ENCODE results near the gene DYNC2H1. TPM values are rescaled to one million over a fixed set of nuclear protein-coding genes. Genes with fewer than 3 reads are reported as not detected.

The DYNC2H1 gene
- polyA plus RNA-seq, 2 donors: 4.5 to 6.0 TPM

DNA sequence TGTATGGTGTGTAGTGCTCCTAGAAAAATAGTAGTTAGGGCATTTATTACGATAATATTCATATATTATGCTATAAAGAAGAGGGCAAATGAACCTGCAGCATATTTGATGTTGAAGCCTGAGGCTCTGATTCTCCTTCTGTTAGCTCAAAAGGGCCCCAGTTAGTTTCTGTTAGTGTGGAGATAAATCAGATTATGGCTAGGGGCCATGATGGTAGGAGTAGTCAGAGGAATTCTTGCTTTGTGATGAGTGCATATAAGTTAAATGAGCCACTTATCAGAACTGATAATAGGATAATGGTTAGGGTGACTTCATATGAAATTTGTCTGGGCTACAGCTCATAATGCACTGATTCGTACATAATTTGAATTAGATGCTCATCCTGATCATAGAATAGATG is 298.4 kb downstream of the DYNC2H1 start:
- no peaks in the 10 kb centered on the region for H3K9me3 ChIP-seq (ENCODE audit: control insufficient read depth in 2 of 2, insufficient read depth in 1 of 2, low read depth in 1 of 2, low read length in 1 of 2)
- H3K36me3 ChIP-seq (ENCODE audit: control insufficient read depth in 2 of 2, insufficient read depth in 2 of 2, low read length in 1 of 2): no peaks in the 10 kb centered on the region
- H3K4me1 ChIP-seq (ENCODE audit: control insufficient read depth in 2 of 2, insufficient read depth in 2 of 2, low read length in 1 of 2): no peaks in the 10 kb centered on the region
- no peaks in the 10 kb centered on the region for H3K27me3 ChIP-seq (ENCODE audit: control insufficient read depth in 1 of 2, insufficient read depth in 2 of 2, low read length in 2 of 2)
- H3K4me3 ChIP-seq (ENCODE audit: low read depth in 1 of 2, low read length in 2 of 2): no peak overlapping the region
- WGBS, 2 donors: 90 to 94% methylated on average over 2 of the region's 2 CpGs
- no peak overlapping the region for H3K27ac ChIP-seq (ENCODE audit: low read depth in 2 of 2, low read length in 1 of 2)

DNA sequence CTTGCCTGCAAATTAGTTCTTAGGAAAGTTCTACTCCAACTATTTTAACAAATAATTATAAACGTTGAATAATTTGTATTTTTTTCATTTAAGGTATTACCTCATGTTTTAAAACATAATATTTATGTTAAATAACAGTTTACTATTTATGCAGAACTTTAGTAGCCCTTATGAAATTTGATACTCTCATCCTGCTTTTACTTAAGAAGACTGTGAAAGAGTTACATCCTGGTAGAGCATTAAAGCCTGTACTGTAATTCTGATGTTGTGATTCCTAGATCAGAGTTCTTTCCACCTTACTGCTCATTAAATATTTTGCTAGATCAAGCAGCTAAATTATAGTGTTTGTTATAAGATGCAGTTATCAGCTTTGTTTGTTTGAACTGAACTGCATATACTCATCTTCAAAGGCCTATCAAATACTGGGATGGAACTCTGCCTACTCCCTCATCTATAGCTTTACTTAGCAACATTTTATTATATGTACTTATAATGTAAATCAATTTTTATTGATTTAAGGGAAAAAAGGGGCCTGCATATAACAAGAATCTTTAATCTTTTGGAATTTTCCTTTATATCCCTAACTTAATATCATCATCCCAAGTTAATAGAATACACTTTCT is 304.2 kb downstream of the DYNC2H1 start:
- Histone ChIP-seq H3K9me3 (ENCODE audit: control insufficient read depth in 2 of 2, insufficient read depth in 1 of 2, low read depth in 1 of 2, low read length in 1 of 2) (no peaks in the 10 kb centered on the region), H3K4me1 (ENCODE audit: control insufficient read depth in 2 of 2, insufficient read depth in 2 of 2, low read length in 1 of 2) (no peaks in the 10 kb centered on the region), H3K27ac (ENCODE audit: low read depth in 2 of 2, low read length in 1 of 2) (no peak overlapping the region), H3K27me3 (ENCODE audit: control insufficient read depth in 1 of 2, insufficient read depth in 2 of 2, low read length in 2 of 2) (no peaks in the 10 kb centered on the region), H3K4me3 (ENCODE audit: low read depth in 1 of 2, low read length in 2 of 2) (no peak overlapping the region), H3K36me3 (ENCODE audit: control insufficient read depth in 2 of 2, insufficient read depth in 2 of 2, low read length in 1 of 2) (no peaks in the 10 kb centered on the region)
- WGBS, 2 donors: 62 to 77% methylated on average over 1 of the region's 1 CpG

DNA sequence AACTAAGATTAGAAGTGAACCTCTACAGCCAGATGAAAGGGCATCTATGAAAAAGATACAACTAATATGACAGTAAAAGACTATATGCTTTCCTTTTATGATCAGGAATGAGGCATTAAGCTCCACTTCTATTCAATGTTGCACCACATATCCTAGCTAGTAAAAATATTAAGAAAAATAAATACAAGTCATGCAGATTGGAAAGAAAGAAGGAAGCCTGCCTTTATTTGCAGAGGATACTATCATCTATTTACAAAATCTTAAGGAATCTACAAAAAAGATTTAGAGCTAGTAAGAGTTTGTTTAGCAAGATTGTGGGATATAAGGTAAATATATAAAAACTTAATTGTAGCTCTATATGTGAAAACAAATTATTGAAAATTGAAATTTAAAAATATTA is 308.8 kb downstream of the DYNC2H1 start:
- Histone ChIP-seq H3K9me3 (ENCODE audit: control insufficient read depth in 2 of 2, insufficient read depth in 1 of 2, low read depth in 1 of 2, low read length in 1 of 2) (peaks cover 0 to 5% of the 10 kb centered on the region in 2 donors), H3K27me3 (ENCODE audit: control insufficient read depth in 1 of 2, insufficient read depth in 2 of 2, low read length in 2 of 2) (no peaks in the 10 kb centered on the region), H3K4me1 (ENCODE audit: control insufficient read depth in 2 of 2, insufficient read depth in 2 of 2, low read length in 1 of 2) (no peaks in the 10 kb centered on the region), H3K4me3 (ENCODE audit: low read depth in 1 of 2, low read length in 2 of 2) (no peak overlapping the region), H3K27ac (ENCODE audit: low read depth in 2 of 2, low read length in 1 of 2) (no peak overlapping the region), H3K36me3 (ENCODE audit: control insufficient read depth in 2 of 2, insufficient read depth in 2 of 2, low read length in 1 of 2) (no peaks in the 10 kb centered on the region)

DNA sequence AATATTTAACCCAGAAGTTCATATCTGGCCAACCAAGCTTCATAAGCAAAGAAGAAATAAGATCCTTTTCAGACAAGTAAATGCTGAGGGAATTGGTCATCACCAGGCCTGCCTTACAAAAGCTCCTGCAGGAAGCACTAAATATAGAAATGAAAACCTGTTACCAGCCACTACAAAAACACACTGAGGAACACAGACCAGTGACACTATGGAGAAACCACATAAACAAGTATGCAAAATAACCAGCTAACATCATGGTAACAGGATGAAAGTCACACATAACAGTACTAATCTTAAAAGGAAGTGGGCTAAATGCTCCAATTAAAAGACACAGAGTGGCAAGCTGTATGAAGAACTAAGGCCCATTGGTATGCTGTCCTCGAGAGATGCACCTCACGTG is 311.4 kb downstream of the DYNC2H1 start:
- 93 to 96% methylated on average over 2 of the region's 2 CpGs for WGBS, 2 donors

DNA sequence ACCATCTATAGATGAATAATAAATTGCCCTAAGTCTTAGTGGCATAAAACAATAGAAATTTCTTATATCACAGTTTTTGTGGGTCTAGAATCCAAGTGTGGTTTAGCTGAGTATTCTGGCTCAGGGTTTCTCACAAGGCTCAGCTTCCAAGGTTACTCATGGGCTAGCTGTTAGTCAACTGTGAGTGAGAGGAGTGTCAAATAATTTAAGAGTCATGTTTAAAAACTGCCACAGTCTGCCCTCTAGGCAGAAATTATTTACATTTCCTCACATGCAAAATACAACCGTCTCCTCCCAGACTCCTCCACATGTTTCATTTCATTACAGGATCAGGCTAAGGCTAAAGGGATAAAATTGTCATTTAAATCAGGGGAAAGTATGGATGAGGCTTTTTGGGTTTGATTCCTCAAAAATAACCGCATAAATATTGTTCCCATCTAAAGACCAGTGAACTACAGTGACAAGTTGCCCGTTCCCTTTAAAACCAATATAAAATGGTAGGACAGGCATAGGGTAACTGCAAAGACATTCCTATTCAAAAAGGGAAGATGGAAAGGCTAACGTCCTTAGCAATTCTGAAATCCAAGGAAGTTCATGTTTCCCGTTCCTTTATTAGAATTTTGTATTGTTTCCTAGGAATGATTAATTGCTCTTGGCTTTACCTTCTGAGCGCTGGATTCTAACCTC is 324.3 kb downstream of the DYNC2H1 start:
- no peaks in the 10 kb centered on the region for H3K9me3 ChIP-seq (ENCODE audit: control insufficient read depth in 2 of 2, insufficient read depth in 1 of 2, low read depth in 1 of 2, low read length in 1 of 2)
- H3K27ac ChIP-seq (ENCODE audit: low read depth in 2 of 2, low read length in 1 of 2): no peak overlapping the region
- H3K27me3 ChIP-seq (ENCODE audit: control insufficient read depth in 1 of 2, insufficient read depth in 2 of 2, low read length in 2 of 2): no peaks in the 10 kb centered on the region
- H3K4me1 ChIP-seq (ENCODE audit: control insufficient read depth in 2 of 2, insufficient read depth in 2 of 2, low read length in 1 of 2): no peaks in the 10 kb centered on the region
- 31 to 50% methylated on average over 6 of the region's 6 CpGs for WGBS, 2 donors
- no peak overlapping the region for H3K4me3 ChIP-seq (ENCODE audit: low read depth in 1 of 2, low read length in 2 of 2)
- no peaks in the 10 kb centered on the region for H3K36me3 ChIP-seq (ENCODE audit: control insufficient read depth in 2 of 2, insufficient read depth in 2 of 2, low read length in 1 of 2)

More for the DNA sequence above, 311.4 kb downstream of the DYNC2H1 start:
- H3K4me3 ChIP-seq (ENCODE audit: low read depth in 1 of 2, low read length in 2 of 2): no peak overlapping the region
- no peak overlapping the region for H3K27ac ChIP-seq (ENCODE audit: low read depth in 2 of 2, low read length in 1 of 2)
- peaks cover 0 to 5% of the 10 kb centered on the region in 2 donors for H3K9me3 ChIP-seq (ENCODE audit: control insufficient read depth in 2 of 2, insufficient read depth in 1 of 2, low read depth in 1 of 2, low read length in 1 of 2)
- no peaks in the 10 kb centered on the region for H3K36me3 ChIP-seq (ENCODE audit: control insufficient read depth in 2 of 2, insufficient read depth in 2 of 2, low read length in 1 of 2)
- H3K4me1 ChIP-seq (ENCODE audit: control insufficient read depth in 2 of 2, insufficient read depth in 2 of 2, low read length in 1 of 2): no peaks in the 10 kb centered on the region
- no peaks in the 10 kb centered on the region for H3K27me3 ChIP-seq (ENCODE audit: control insufficient read depth in 1 of 2, insufficient read depth in 2 of 2, low read length in 2 of 2)

DNA sequence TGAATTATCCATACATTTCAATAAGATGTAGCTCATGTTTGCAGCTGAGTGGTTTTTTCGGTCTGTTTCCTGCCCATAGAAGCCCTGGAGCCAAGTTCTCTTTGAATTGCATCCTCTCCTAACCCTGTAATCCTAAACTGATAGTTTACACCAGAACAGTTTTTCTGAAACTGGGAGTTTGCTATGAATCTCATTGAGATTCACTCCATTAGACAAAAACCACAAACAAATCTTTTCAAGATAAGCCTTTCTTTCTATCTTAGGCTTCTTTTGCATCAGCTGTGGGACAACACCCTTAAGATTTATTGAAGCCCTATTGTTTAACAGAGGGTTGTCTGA is 324.8 kb downstream of the DYNC2H1 start:
- Histone ChIP-seq H3K27me3 (ENCODE audit: control insufficient read depth in 1 of 2, insufficient read depth in 2 of 2, low read length in 2 of 2) (no peaks in the 10 kb centered on the region), H3K9me3 (ENCODE audit: control insufficient read depth in 2 of 2, insufficient read depth in 1 of 2, low read depth in 1 of 2, low read length in 1 of 2) (no peaks in the 10 kb centered on the region), H3K4me3 (ENCODE audit: low read depth in 1 of 2, low read length in 2 of 2) (no peak overlapping the region), H3K36me3 (ENCODE audit: control insufficient read depth in 2 of 2, insufficient read depth in 2 of 2, low read length in 1 of 2) (no peaks in the 10 kb centered on the region), H3K27ac (ENCODE audit: low read depth in 2 of 2, low read length in 1 of 2) (no peak overlapping the region), H3K4me1 (ENCODE audit: control insufficient read depth in 2 of 2, insufficient read depth in 2 of 2, low read length in 1 of 2) (no peaks in the 10 kb centered on the region)
- 0 to 26% methylated on average over 1 of the region's 1 CpG for WGBS, 2 donors

DNA sequence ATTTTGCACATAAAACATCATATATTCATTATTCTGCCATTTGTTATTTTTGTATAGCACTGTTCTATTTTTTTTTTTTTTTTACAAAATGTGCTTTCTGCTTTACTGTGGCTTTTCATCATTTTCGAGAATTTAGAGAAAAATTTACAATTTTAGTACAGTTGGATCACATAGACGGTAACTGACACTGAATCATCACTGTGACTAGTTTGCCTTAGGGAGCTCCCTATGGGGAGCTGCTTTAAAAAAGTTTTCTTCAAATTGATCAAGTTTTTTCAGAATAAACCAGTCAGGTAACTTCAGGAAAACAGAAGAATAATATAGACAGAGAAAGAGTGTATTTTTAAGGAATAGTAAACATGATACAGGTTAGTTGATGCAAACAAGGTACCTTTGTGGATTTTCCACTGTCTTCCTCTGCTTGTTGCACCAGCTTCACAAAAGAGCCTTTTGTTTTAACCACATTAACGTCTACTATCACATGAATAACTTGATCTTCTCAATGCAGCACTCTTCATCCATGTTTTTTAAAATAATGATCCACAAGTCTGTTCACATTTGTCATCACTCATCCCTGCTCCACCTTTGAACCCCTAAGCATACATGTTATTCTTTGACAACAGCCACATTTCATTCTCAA is 327.0 kb downstream of the DYNC2H1 start:
- WGBS, 2 donors: 82 to 83% methylated on average over 3 of the region's 3 CpGs
- Histone ChIP-seq H3K27ac (ENCODE audit: low read depth in 2 of 2, low read length in 1 of 2) (no peak overlapping the region), H3K9me3 (ENCODE audit: control insufficient read depth in 2 of 2, insufficient read depth in 1 of 2, low read depth in 1 of 2, low read length in 1 of 2) (no peaks in the 10 kb centered on the region), H3K36me3 (ENCODE audit: control insufficient read depth in 2 of 2, insufficient read depth in 2 of 2, low read length in 1 of 2) (no peaks in the 10 kb centered on the region), H3K4me1 (ENCODE audit: control insufficient read depth in 2 of 2, insufficient read depth in 2 of 2, low read length in 1 of 2) (no peaks in the 10 kb centered on the region), H3K4me3 (ENCODE audit: low read depth in 1 of 2, low read length in 2 of 2) (no peak overlapping the region), H3K27me3 (ENCODE audit: control insufficient read depth in 1 of 2, insufficient read depth in 2 of 2, low read length in 2 of 2) (no peaks in the 10 kb centered on the region)

DNA sequence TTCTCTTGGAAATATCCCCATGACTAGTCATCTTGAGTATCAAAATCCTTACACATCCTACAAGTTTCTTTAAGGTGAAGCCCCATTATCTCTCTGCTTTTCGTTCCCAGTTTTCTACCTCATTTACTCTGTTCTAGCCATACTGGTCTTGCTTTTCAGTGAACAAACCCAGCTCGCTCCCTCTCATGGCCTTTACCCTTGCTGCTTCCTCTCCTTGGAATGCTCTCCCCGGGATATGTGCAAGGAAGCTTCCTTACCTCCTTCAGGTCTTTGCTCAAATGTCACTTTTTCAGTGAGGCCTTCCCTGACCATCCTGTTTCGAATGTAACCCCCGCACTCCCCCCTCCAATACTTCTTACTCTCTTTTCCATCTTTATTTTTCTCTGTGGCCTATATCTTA is 331.8 kb downstream of the DYNC2H1 start:
- no peak overlapping the region for H3K4me3 ChIP-seq (ENCODE audit: low read depth in 1 of 2, low read length in 2 of 2)
- H3K9me3 ChIP-seq (ENCODE audit: control insufficient read depth in 2 of 2, insufficient read depth in 1 of 2, low read depth in 1 of 2, low read length in 1 of 2): no peaks in the 10 kb centered on the region
- no peaks in the 10 kb centered on the region for H3K36me3 ChIP-seq (ENCODE audit: control insufficient read depth in 2 of 2, insufficient read depth in 2 of 2, low read length in 1 of 2)
- 75 to 81% methylated on average over 5 of the region's 5 CpGs for WGBS, 2 donors
- H3K4me1 ChIP-seq (ENCODE audit: control insufficient read depth in 2 of 2, insufficient read depth in 2 of 2, low read length in 1 of 2): no peaks in the 10 kb centered on the region
- no peaks in the 10 kb centered on the region for H3K27me3 ChIP-seq (ENCODE audit: control insufficient read depth in 1 of 2, insufficient read depth in 2 of 2, low read length in 2 of 2)
- H3K27ac ChIP-seq (ENCODE audit: low read depth in 2 of 2, low read length in 1 of 2): no peak overlapping the region

DNA sequence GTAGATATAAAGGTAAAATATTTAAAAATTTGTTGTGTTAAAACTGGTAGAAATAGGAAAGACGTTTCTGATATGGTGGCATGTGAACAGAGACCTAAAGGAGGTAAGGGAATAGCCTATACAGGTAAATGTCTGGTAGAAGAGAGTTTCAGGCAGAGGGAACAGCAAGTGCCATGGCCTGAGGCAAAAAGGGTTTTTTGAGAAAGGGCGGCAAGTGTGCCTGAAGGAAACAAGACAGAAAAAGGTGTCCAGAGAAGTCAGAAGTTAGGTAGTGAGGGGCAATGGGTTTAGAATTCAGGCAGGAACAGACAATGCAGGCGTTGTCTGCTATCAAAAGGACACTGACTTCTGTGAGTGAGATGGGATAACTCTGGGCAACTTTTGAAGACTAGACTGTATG is 339.7 kb downstream of the DYNC2H1 start:
- Histone ChIP-seq H3K36me3 (ENCODE audit: control insufficient read depth in 2 of 2, insufficient read depth in 2 of 2, low read length in 1 of 2) (no peaks in the 10 kb centered on the region), H3K9me3 (ENCODE audit: control insufficient read depth in 2 of 2, insufficient read depth in 1 of 2, low read depth in 1 of 2, low read length in 1 of 2) (no peaks in the 10 kb centered on the region), H3K27ac (ENCODE audit: low read depth in 2 of 2, low read length in 1 of 2) (no peak overlapping the region), H3K27me3 (ENCODE audit: control insufficient read depth in 1 of 2, insufficient read depth in 2 of 2, low read length in 2 of 2) (no peaks in the 10 kb centered on the region), H3K4me3 (ENCODE audit: low read depth in 1 of 2, low read length in 2 of 2) (no peak overlapping the region), H3K4me1 (ENCODE audit: control insufficient read depth in 2 of 2, insufficient read depth in 2 of 2, low read length in 1 of 2) (no peaks in the 10 kb centered on the region)
- WGBS, 2 donors: 50 to 80% methylated on average over 3 of the region's 3 CpGs

DNA sequence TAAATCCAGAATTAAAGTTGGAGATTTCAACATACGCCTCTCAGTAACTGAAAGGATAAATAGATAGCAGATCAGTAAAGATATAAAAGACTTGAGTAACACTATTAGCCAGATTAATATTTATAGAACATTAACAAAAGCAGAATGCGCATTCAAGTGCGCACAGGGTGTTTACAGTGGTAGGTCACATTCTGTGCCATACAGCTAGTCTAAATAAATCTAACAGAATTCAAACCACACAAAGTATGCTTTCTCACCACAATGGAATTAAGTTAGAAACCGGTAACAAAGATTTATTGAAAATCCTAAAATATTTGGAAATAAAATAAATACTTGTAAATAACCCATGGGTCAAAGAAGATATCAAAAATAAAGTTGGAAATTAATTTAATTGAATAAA is 341.0 kb downstream of the DYNC2H1 start:
- WGBS, 2 donors: 34 to 71% methylated on average over 4 of the region's 4 CpGs
- H3K4me3 ChIP-seq (ENCODE audit: low read depth in 1 of 2, low read length in 2 of 2): no peak overlapping the region
- no peaks in the 10 kb centered on the region for H3K36me3 ChIP-seq (ENCODE audit: control insufficient read depth in 2 of 2, insufficient read depth in 2 of 2, low read length in 1 of 2)
- H3K27me3 ChIP-seq (ENCODE audit: control insufficient read depth in 1 of 2, insufficient read depth in 2 of 2, low read length in 2 of 2): no peaks in the 10 kb centered on the region
- H3K9me3 ChIP-seq (ENCODE audit: control insufficient read depth in 2 of 2, insufficient read depth in 1 of 2, low read depth in 1 of 2, low read length in 1 of 2): no peaks in the 10 kb centered on the region
- H3K27ac ChIP-seq (ENCODE audit: low read depth in 2 of 2, low read length in 1 of 2): no peak overlapping the region
- no peaks in the 10 kb centered on the region for H3K4me1 ChIP-seq (ENCODE audit: control insufficient read depth in 2 of 2, insufficient read depth in 2 of 2, low read length in 1 of 2)
